HepG2 (cell line): ENCODE data around the gene C14orf93. TPM values are rescaled to one million over a fixed set of nuclear protein-coding genes. Genes with fewer than 3 reads are reported as not detected.

Experiments
- ATF4 ChIP-seq, 2 experiments: fragments of 450-650 bp in 1 of 2; sonication (generic) in 1 of 2; formaldehyde crosslinking; IDR thresholded peaks; 2 replicates each; pipeline versions ENCODE4 v1.5.0 to v1.8.0; 2020 to 2022; ENCODE audit warnings: mild to moderate bottlenecking in 1 of 2, missing genetic modification reagents in 1 of 2
- GPN1 ChIP-seq: sonication (generic); formaldehyde crosslinking; IDR thresholded peaks from 2 replicates; pipeline ENCODE4 v1.5.1; 2020; ENCODE audit warnings: missing genetic modification reagents, borderline replicate concordance
- HES4 ChIP-seq: sonication (generic); formaldehyde crosslinking; IDR thresholded peaks from 2 replicates; pipeline ENCODE4 v1.9.0; 2021; ENCODE audit warnings: mild to moderate bottlenecking, missing genetic modification reagents, borderline replicate concordance
- HINFP ChIP-seq: sonication (generic); formaldehyde crosslinking; IDR thresholded peaks from 2 replicates; pipeline ENCODE4 v1.4.0; 2020; ENCODE audit warnings: low read depth, mild to moderate bottlenecking, missing genetic modification reagents
- HNF1B ChIP-seq: sonication (generic); formaldehyde crosslinking; IDR thresholded peaks from 2 replicates; pipeline ENCODE4 v1.5.1; 2020; ENCODE audit warnings: mild to moderate bottlenecking, moderate library complexity, missing genetic modification reagents
- KAT2B ChIP-seq: fragments of 150-350 bp; IDR thresholded peaks from 2 replicates; pipeline ENCODE4 v1.6.1; 2014; ENCODE audit warnings: low read depth, low read length, borderline replicate concordance
- KLF16 ChIP-seq, 2 experiments: sonication (generic) in 1 of 2; formaldehyde crosslinking in 1 of 2; IDR thresholded peaks; 2 replicates each; pipeline versions ENCODE4 v1.6.1 to v1.8.0; 2016 to 2023; ENCODE audit warnings: missing genetic modification reagents in 2 of 2, missing compliant biosample characterization in 1 of 2
- LCORL ChIP-seq, 2 experiments: fragments of 450-650 bp in 1 of 2; sonication (generic) in 1 of 2; formaldehyde crosslinking in 1 of 2; IDR thresholded peaks; 2 replicates each; pipeline versions ENCODE4 v1.5.0 to v1.6.1; 2017 to 2020; ENCODE audit warnings: antibody characterized with exemption in 1 of 2, missing genetic modification reagents in 1 of 2
- PRMT3 ChIP-seq: sonication (generic); formaldehyde crosslinking; IDR thresholded peaks from 2 replicates; pipeline ENCODE4 v1.8.1; 2022; ENCODE audit warnings: low read depth, mild to moderate bottlenecking, moderate library complexity, missing genetic modification reagents, borderline replicate concordance
- RFX3 ChIP-seq: IDR thresholded peaks from 2 replicates; pipeline ENCODE4 v1.6.1; 2016; ENCODE audit warnings: missing biosample characterization, missing genetic modification reagents
- SMYD3 ChIP-seq: sonication (generic); formaldehyde crosslinking; IDR thresholded peaks from 2 replicates; pipeline ENCODE4 v1.8.1; 2023; ENCODE audit warnings: mild to moderate bottlenecking, missing genetic modification reagents
- SNAPC5 ChIP-seq: sonication (generic); formaldehyde crosslinking; IDR thresholded peaks from 2 replicates; pipeline ENCODE4 v1.8.1; 2023; ENCODE audit warnings: mild to moderate bottlenecking, missing genetic modification reagents, borderline replicate concordance
- TBL1XR1 ChIP-seq: fragments of 150-350 bp; IDR thresholded peaks from 2 replicates; pipeline ENCODE4 v1.6.1; 2014; ENCODE audit warnings: borderline replicate concordance, low read length; ENCODE audit not compliant: partially characterized antibody
- TIGD3 ChIP-seq: sonication (generic); formaldehyde crosslinking; IDR thresholded peaks from 2 replicates; pipeline ENCODE4 v1.5.1; 2020; ENCODE audit warnings: mild to moderate bottlenecking, missing genetic modification reagents, borderline replicate concordance
- ZFP37 ChIP-seq: sonication (generic); formaldehyde crosslinking; IDR thresholded peaks from 2 replicates; pipeline ENCODE4 v1.4.0; 2020; ENCODE audit warnings: missing genetic modification reagents, borderline replicate concordance
- ZMAT5 ChIP-seq: sonication (generic); formaldehyde crosslinking; IDR thresholded peaks from 2 replicates; pipeline ENCODE4 v1.5.0; 2020; ENCODE audit warnings: mild to moderate bottlenecking, low read depth, missing genetic modification reagents, borderline replicate concordance
- ZNF317 ChIP-seq: sonication (generic); formaldehyde crosslinking; IDR thresholded peaks from 2 replicates; pipeline ENCODE4 v1.5.0; 2020; ENCODE audit warnings: mild to moderate bottlenecking, missing genetic modification reagents
- ZNF557 ChIP-seq: sonication (generic); formaldehyde crosslinking; IDR thresholded peaks from 2 replicates; pipeline ENCODE4 v1.4.0; 2020; ENCODE audit warnings: missing genetic modification reagents
- ZNF570 ChIP-seq: sonication (generic); formaldehyde crosslinking; IDR thresholded peaks from 2 replicates; pipeline ENCODE4 v1.4.0; 2020; ENCODE audit warnings: mild to moderate bottlenecking, missing genetic modification reagents, borderline replicate concordance
- ZNF737 ChIP-seq: sonication (generic); formaldehyde crosslinking; IDR thresholded peaks from 2 replicates; pipeline ENCODE4 v1.5.0; 2020; ENCODE audit warnings: missing genetic modification reagents, mild to moderate bottlenecking, borderline replicate concordance
- ZNF775 ChIP-seq: sonication (generic); formaldehyde crosslinking; IDR thresholded peaks from 2 replicates; pipeline ENCODE4 v1.4.0; 2020; ENCODE audit warnings: missing genetic modification reagents, mild to moderate bottlenecking, moderate library complexity, borderline replicate concordance
- polyA plus RNA-seq, 8 experiments: library from polyadenylated mRNA; depleted of rRNA in 3 of 8; stranded (reverse) in 7 of 8; unstranded in 1 of 8; fragments of >200 nt; fragmentation: Illumina TruSeq in 4 of 8; extraction: Trizol in 4 of 8; gene quantifications; 2 replicates each; pipeline versions ENCODE4 v1.2.1 to v1.2.3, GENCODE V29; 2011 to 2016; ENCODE audit warnings: low read depth in 4 of 8, missing spikeins in 1 of 8, mixed read lengths in 1 of 8; ENCODE audit not compliant: insufficient read depth in 1 of 8
- total RNA-seq, 5 experiments: library from RNA; depleted of rRNA; stranded (reverse); fragments of >200 nt; fragmentation: Illumina TruSeq; extraction: Trizol; gene quantifications; 2 replicates each; pipeline ENCODE4 v1.2.3, GENCODE V29; 2016; ENCODE audit warnings: low read depth in 1 of 5

Gene C14orf93
- total and polyA plus RNA-seq, 2 of the 13 experiments (the other 11 are each of a cell fraction or from before 2014, with no cell fraction given), result 11.4 to 22.5 TPM

GRCh38 chr14:23034498-23035302 lies 24.8 kb upstream of the C14orf93 start, which contains the start of gene PSMB5 (continued):
- TF ChIP-seq TBL1XR1, result peak; percentile 66
- peak; percentile 23; the same call in 1 of the 2 replicates for TF ChIP-seq KAT2B
- peak; percentile 87; the same call in 1 of the 2 replicates for TF ChIP-seq RFX3 (CRISPR knock-in tag)
- TF ChIP-seq SNAPC5, result peak; percentile 94
- TF ChIP-seq ZMAT5 (CRISPR knock-in tag), result no peak
- peak; percentile 77; the same call in 1 of the 2 replicates for TF ChIP-seq ZNF775 (CRISPR knock-in tag)
- peak; percentile 99; the same call in 1 of the 2 replicates for TF ChIP-seq ZNF737
- TF ChIP-seq GPN1 (CRISPR knock-in tag), result no peak
- TF ChIP-seq SMYD3 (CRISPR knock-in tag), result peak; percentile 88
- peak; percentile 92 for TF ChIP-seq ZNF317
- TF ChIP-seq HINFP (CRISPR knock-in tag), result peak; percentile 94
- no peak; the same call in 1 of the 2 replicates for TF ChIP-seq ZNF570 (CRISPR knock-in tag)
- peak in 1 of 2 experiments; percentile 89; a peak in 2 of 4 replicates for TF ChIP-seq ATF4 (CRISPR knock-in tag; IDR thresholded peaks at IDR 0.05)
- TF ChIP-seq HNF1B (CRISPR knock-in tag), result peak; percentile 87; the same call in 1 of the 2 replicates
- no peak; the same call in none of the 2 replicates for TF ChIP-seq HES4
- TF ChIP-seq KLF16 (CRISPR knock-in tag; IDR thresholded peaks at IDR 0.05), result peak; percentile 91 to 98; a peak in 2 of 4 replicates
- peak; percentile 30 for TF ChIP-seq ZNF557 (CRISPR knock-in tag)
- TF ChIP-seq ZFP37 (CRISPR knock-in tag), result 0 out of 2 replicates have a peak, but pooled peaks have one; percentile 16
- TF ChIP-seq PRMT3 (CRISPR knock-in tag), result no peak
- peak; percentile 95 for TF ChIP-seq TIGD3 (CRISPR knock-in tag)
- peak; percentile 99 for TF ChIP-seq LCORL (IDR thresholded peaks at IDR 0.05)
- peak; percentile 95 for TF ChIP-seq LCORL (CRISPR knock-in tag; IDR thresholded peaks at IDR 0.05)
